HepG2 (cell line): ENCODE data around the gene PLCL2. TPM values are rescaled to one million over a fixed set of nuclear protein-coding genes. Genes with fewer than 3 reads are reported as not detected.
"Not testable (repeated sequence)": the region's sequence is repeated elsewhere in the genome, so short reads cannot be mapped to it uniquely, and the experiment has no call there.

Experiments
- ATAC-seq: fragments of 200-7000 bp; cut with Tn5 transposase; 3 replicates; pipeline ENCODE4 v1.9.1; 2020; ENCODE audit warnings: mild to moderate bottlenecking, moderate library complexity
- BruUV-seq: library from RNA; stranded (reverse); fragments of 400-500 nt; replicated peaks from 2 replicates; lab custom pipeline; 2021; lab: Mats Ljungman, UMichigan
- CTCF ChIA-PET: fragments of 300-600 bp; formaldehyde crosslinking; extraction: SDS; loops from one replicate; lab custom pipeline; 2021; ENCODE audit warnings: low total read pairs, inconsistent platforms, low intra/inter-chr PET ratio; lab: Yijun Ruan, JAX
- POLR2A ChIA-PET: fragments of 350-600 bp; sonication (Branson Sonifier 250); formaldehyde crosslinking; loops from one replicate; lab custom pipeline; 2020; ENCODE audit warnings: antibody characterized with exemption, inconsistent platforms; lab: Yijun Ruan, JAX
- DNase-seq: peaks from one replicate; pipeline ENCODE4 v3.0.0-alpha.2; 2015; ENCODE audit warnings: low spot score
- FAIRE-seq: peaks from 3 replicates; lab custom pipeline; 2011; peaks lifted over from hg19 to GRCh38; lab: Jason Lieb, UNC
- H2AFZ ChIP-seq: one replicate; pipeline ENCODE4 v1.6.1; 2011; ENCODE audit warnings: low read length, inconsistent platforms
- H3K27ac ChIP-seq: fragments of 300-600 bp; 3 replicates; pipeline ENCODE4 v1.8.0; 2011; ENCODE audit warnings: mixed run types, mild to moderate bottlenecking, mixed read lengths, low read length, inconsistent platforms; ENCODE audit not compliant: insufficient read depth; ENCODE audit errors: extremely low read length
- H3K27me3 ChIP-seq, 2 experiments: fragments of 200-600 bp in 1 of 2; 2 replicates in 1 of 2; 3 replicates in 1 of 2; pipeline versions ENCODE4 v1.6.0 to v1.8.0; 2011; ENCODE audit warnings: low read length in 2 of 2, mild to moderate bottlenecking in 2 of 2, moderate library complexity in 2 of 2, inconsistent platforms in 1 of 2; ENCODE audit not compliant: insufficient read depth in 2 of 2, control insufficient read depth in 1 of 2
- H3K36me3 ChIP-seq, 2 experiments: fragments of 200-600 bp in 1 of 2; replicated peaks in 1 of 2; 2 replicates in 1 of 2; 3 replicates in 1 of 2; pipeline versions ENCODE4 v1.5.1 to v1.8.0; 2011; ENCODE audit warnings: low read length in 2 of 2, inconsistent platforms in 1 of 2; ENCODE audit not compliant: insufficient read depth in 2 of 2, control insufficient read depth in 1 of 2
- H3K4me1 ChIP-seq: 2 replicates; pipeline ENCODE4 v1.5.1; 2012; ENCODE audit warnings: low read length, inconsistent platforms; ENCODE audit not compliant: insufficient read depth
- H3K4me2 ChIP-seq: 2 replicates; pipeline ENCODE4 v1.6.0; 2011; ENCODE audit warnings: low read depth, low read length, inconsistent platforms
- H3K4me3 ChIP-seq, 3 experiments: fragments of 200-600 bp in 1 of 3; sonication (generic), shearing (Covaris generic) in 1 of 3; replicated peaks in 1 of 3; 2 replicates each; pipeline ENCODE4 v1.5.1; 2011 to 2016; ENCODE audit warnings: low read length in 3 of 3, inconsistent platforms in 2 of 3, low read depth in 2 of 3, mild to moderate bottlenecking in 2 of 3, control low read depth in 1 of 3, mixed read lengths in 1 of 3; ENCODE audit not compliant: insufficient read depth in 1 of 3
- H3K79me2 ChIP-seq: one replicate; pipeline ENCODE4 v1.6.1; 2011; ENCODE audit warnings: low read length, inconsistent platforms; ENCODE audit not compliant: insufficient read depth
- H3K9ac ChIP-seq: 2 replicates; pipeline ENCODE4 v1.6.0; 2011; ENCODE audit warnings: mild to moderate bottlenecking, low read depth, low read length, inconsistent platforms; ENCODE audit not compliant: insufficient read depth
- H3K9me3 ChIP-seq: 2 replicates; pipeline ENCODE4 v1.5.1; 2012; ENCODE audit warnings: mild to moderate bottlenecking, low read length
- H4K20me1 ChIP-seq: 2 replicates; pipeline ENCODE4 v1.6.0; 2011; ENCODE audit warnings: inconsistent platforms, mild to moderate bottlenecking, low read length, moderate library complexity; ENCODE audit not compliant: insufficient read depth
- AKNA ChIP-seq: sonication (generic); formaldehyde crosslinking; IDR thresholded peaks from 2 replicates; pipeline ENCODE4 v1.4.0; 2020; ENCODE audit warnings: missing genetic modification reagents, borderline replicate concordance
- ARHGAP35 ChIP-seq: sonication (generic); formaldehyde crosslinking; IDR thresholded peaks from 2 replicates; pipeline ENCODE4 v1.9.0; 2022; ENCODE audit warnings: mild to moderate bottlenecking, inconsistent platforms, moderate library complexity, missing genetic modification reagents, borderline replicate concordance
- ATF7 ChIP-seq, 2 experiments: fragments of 450-650 bp in 1 of 2; sonication (generic) in 1 of 2; formaldehyde crosslinking in 1 of 2; IDR thresholded peaks; 2 replicates each; pipeline versions ENCODE4 v1.4.0 to v1.6.1; 2016 to 2020; ENCODE audit warnings: antibody characterized with exemption in 1 of 2, mild to moderate bottlenecking in 1 of 2, missing genetic modification reagents in 1 of 2
- ELK4 ChIP-seq: sonication (generic); formaldehyde crosslinking; IDR thresholded peaks from 2 replicates; pipeline ENCODE4 v1.9.0; 2021; ENCODE audit warnings: missing genetic modification reagents, borderline replicate concordance
- HNF1B ChIP-seq: sonication (generic); formaldehyde crosslinking; IDR thresholded peaks from 2 replicates; pipeline ENCODE4 v1.5.1; 2020; ENCODE audit warnings: mild to moderate bottlenecking, moderate library complexity, missing genetic modification reagents
- KDM4B ChIP-seq: sonication (generic); formaldehyde crosslinking; IDR thresholded peaks from 2 replicates; pipeline ENCODE4 v1.4.0; 2020; ENCODE audit warnings: missing genetic modification reagents
- MBNL3 ChIP-seq: fragments of 250-450 bp; sonication (Bioruptor Pico); conservative IDR thresholded peaks from 2 replicates; pipeline ENCODE4 v1.8.0; 2022; ENCODE audit warnings: mild to moderate bottlenecking, inconsistent platforms
- TFDP2 ChIP-seq: sonication (generic); formaldehyde crosslinking; IDR thresholded peaks from 2 replicates; pipeline ENCODE4 v1.4.0; 2020; ENCODE audit warnings: missing genetic modification reagents
- ZNF530 ChIP-seq: sonication (generic); formaldehyde crosslinking; IDR thresholded peaks from 2 replicates; pipeline ENCODE4 v1.5.0; 2020; ENCODE audit warnings: low read depth, mild to moderate bottlenecking, missing genetic modification reagents
- WGBS: methylation state at CpG from one replicate; pipeline ENCODE4 v1.1.6; 2017; ENCODE audit warnings: low lambda C conversion rate; 5-methylcytosine and 5-hydroxymethylcytosine counted together
- in situ Hi-C: cut with HindIII; loops from 2 replicates; pipeline ENCODE4 v1.10.0; 2017; ENCODE audit warnings: low pct_unique_long_range_greater_than_20kb; ENCODE audit not compliant: extremely low pct_ligation_motif_present
- intact Hi-C: fragments of 100-400 bp; cut with micrococcal nuclease; formaldehyde crosslinking; loops from one replicate; pipeline ENCODE4 v1.10.0; 2022; ENCODE audit not compliant: unreplicated experiment
- polyA plus RNA-seq, 8 experiments: library from polyadenylated mRNA; depleted of rRNA in 3 of 8; stranded (reverse) in 7 of 8; unstranded in 1 of 8; fragments of >200 nt; fragmentation: Illumina TruSeq in 4 of 8; extraction: Trizol in 4 of 8; gene quantifications; 2 replicates each; pipeline versions ENCODE4 v1.2.1 to v1.2.3, GENCODE V29; 2011 to 2016; ENCODE audit warnings: low read depth in 4 of 8, missing spikeins in 1 of 8, mixed read lengths in 1 of 8; ENCODE audit not compliant: insufficient read depth in 1 of 8
- total RNA-seq, 5 experiments: library from RNA; depleted of rRNA; stranded (reverse); fragments of >200 nt; fragmentation: Illumina TruSeq; extraction: Trizol; gene quantifications; 2 replicates each; pipeline ENCODE4 v1.2.3, GENCODE V29; 2016; ENCODE audit warnings: low read depth in 1 of 5

Gene PLCL2
- total and polyA plus RNA-seq, 2 of the 13 experiments (the other 11 are each of a cell fraction or from before 2014, with no cell fraction given), result not detected

- TF ChIP-seq TFDP2 (CRISPR knock-in tag) (no peak), MBNL3 (no peak), AKNA (CRISPR knock-in tag) (no peak), HNF1B (CRISPR knock-in tag) (no peak), ATF7 (IDR thresholded peaks at IDR 0.05) (no peak), ATF7 (CRISPR knock-in tag; IDR thresholded peaks at IDR 0.05) (no peak), KDM4B (CRISPR knock-in tag) (no peak), ZNF530 (CRISPR knock-in tag) (no peak), ARHGAP35 (CRISPR knock-in tag) (no peak), ELK4 (CRISPR knock-in tag) (no peak)
- TF ChIP-seq, all 625 proteins: peak for 0
Observed at GRCh38 chr3:17125738-17126442, 241.1 kb downstream of the PLCL2 start (continued).

- FAIRE-seq, H4K20me1 ChIP-seq, H3K4me1 ChIP-seq, DNase-seq, intact Hi-C loops, H3K27ac ChIP-seq, BruUV-seq, H2AFZ ChIP-seq, ATAC-seq, H3K4me2 ChIP-seq, POLR2A ChIA-PET, CTCF ChIA-PET, H3K9ac ChIP-seq, H3K9me3 ChIP-seq, H3K4me3 ChIP-seq, H3K79me2 ChIP-seq, in situ Hi-C loops, H3K36me3 ChIP-seq, H3K27me3 ChIP-seq: not testable (repeated sequence)
- WGBS, result no CpG with 5 or more reads among the region's 3 CpGs
Observed at GRCh38 chr3:17128671-17129070, 243.9 kb downstream of the PLCL2 start.
